GM12801 (cell line): ENCODE measurements around the gene PTMA.

ENCODE experiments used
- CTCF ChIP-seq: IDR thresholded peaks from one replicate; pipeline ENCODE4 v1.5.1; 2011; ENCODE audit warnings: control low read depth; ENCODE audit not compliant: insufficient read length; ENCODE audit errors: extremely low read depth

The PTMA gene

GRCh38 chr2:231680285-231680991, 27.9 kb upstream of the PTMA start:
- no peak for TF ChIP-seq CTCF

DNA sequence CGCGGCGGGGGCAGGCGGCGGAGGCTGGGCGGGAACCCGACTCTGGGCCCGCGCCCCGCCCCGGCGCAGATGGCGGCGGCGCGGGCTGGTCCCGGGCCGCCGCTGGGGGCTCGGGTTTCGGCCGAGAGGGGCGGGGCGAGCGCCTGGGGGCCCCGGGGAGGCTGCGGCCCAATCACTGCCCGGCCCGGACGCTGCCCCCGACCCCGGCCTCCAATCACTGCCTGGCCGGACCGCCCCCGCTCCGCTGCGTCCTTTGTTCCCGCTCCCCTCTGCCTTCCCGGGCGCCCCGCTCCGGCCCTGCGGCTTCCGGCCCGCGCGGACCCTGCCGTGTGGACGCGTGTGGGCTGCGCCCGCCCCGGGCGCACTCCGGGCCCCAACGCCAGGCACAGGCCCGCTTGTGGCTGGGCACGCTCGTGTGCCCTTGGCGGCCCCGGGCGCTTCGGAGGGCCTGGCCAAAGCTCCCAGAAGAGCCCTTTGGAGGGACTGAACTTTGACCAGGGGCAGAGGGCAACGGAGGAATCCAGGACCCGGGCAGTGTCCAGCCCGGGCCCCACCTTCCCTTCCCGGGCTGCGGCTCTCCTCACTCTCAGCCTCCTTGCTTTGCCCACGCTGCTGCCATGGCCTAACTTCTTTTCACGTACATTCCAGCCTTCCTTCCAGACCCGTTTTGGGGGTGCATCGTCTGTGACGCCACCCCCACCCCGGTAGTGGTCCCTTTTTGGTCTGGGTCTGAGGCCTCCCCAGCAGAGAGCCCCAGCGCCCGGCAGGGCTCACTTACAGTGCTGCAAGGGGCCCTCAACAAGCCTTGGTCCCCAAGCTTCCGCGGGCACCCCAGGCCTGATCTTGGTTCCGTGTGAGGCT, 27.1 kb upstream of the PTMA start:
- no peak for TF ChIP-seq CTCF

DNA sequence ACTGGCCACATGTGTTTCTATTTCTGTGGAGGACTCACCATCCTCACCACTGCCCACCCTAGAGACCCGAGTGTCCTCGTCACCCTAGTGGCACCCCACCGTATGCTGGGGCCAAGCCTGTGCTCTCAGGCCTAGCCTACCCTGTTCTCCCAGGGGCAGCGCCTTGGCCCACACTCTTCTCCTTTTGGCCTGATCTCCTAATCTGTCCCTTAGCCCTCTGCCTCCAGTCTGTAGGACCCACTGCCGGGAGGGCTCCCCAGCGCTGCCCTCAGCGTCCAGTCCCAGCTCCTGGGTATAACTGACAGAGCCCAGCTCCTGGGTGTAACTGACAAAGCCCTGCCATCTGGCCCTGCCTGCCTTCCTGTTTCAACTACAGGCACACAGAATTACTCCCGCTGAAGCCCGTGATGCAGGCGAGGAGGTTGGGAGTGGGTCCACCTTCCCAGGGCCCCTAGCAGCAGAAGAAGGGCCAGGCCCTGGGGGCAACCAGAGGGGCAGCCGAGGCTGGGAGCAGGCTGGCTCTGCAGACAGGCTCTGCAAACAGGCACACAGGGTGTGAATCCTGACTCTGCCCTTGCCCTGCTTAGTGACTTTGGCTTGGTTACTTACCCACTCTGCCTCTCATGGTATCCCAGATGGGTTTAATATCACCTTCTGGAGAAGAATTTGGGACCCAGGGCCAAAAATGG, 25.6 kb upstream of the PTMA start:
- no peak for TF ChIP-seq CTCF

- TF ChIP-seq CTCF: no peak
These were observed 24.8 kb upstream of the PTMA start for GRCh38 chr2:231683292-231684235.

GRCh38 chr2:231684314-231685223, 23.8 kb upstream of the PTMA start:
- TF ChIP-seq CTCF: no peak

DNA sequence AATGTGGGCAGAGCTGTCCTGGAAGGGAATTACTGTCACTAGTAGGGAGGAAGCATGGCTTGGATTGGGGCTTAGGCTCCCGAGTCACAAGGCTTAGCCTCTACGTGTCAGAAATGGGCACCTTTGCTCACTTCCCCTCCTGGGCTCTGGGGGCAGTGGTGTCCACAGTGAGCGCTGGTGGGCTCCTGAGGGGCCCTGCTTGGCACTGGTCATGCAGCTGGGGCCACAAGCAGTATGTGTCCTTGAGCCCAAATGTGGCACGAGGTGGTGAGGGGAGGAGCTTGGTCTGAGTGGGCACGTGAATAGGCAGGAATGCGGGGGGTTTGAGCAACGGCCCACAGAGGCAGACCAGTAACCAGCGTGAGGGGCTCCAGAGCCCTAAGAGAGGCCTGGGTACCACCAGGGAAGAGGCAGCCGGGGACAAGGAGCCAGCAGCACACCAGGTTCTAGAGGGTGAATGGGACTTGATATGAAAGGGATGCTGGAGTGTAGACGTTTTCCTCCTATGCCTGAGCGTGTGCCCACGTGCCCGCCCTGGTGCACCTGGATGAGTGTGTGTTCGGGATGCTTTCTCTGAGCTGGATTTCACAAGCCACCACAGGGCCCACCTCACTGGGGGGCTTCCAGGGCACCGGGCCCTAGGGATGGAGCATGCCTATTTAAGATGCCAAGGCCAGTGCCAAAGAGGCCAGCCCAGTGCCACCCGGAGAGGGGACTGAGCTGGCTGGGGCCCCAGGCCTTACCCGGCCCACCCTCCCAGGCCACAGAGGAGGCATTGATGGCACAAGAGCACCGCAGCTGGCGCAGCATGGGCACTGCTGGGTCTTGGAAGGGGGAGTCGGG, 22.8 kb upstream of the PTMA start:
- no peak for TF ChIP-seq CTCF
